ENCODE measurements around the gene SLC23A2.
"Not testable (repeated sequence)": the region's sequence is repeated elsewhere in the genome, so short reads cannot be mapped to it uniquely, and the experiment has no call there.

The SLC23A2 gene

GRCh38 chr20:4850960-4851359, 150.3 kb downstream of the SLC23A2 start:
- in situ Hi-C loops (cut with HindIII; ENCODE audit: low sequenced_read_pairs), result no loop called here
- TF ChIP-seq CTCF (IDR thresholded peaks at IDR 0.05; ENCODE audit: low read depth, low read length), result no peak
- DNase-seq (ENCODE audit: low read depth, low spot score), result no peak
- no peak overlapping the region for H3K4me3 ChIP-seq (ENCODE audit: low read depth, low read length)

- H3K4me3 ChIP-seq (ENCODE audit: low read depth, low read length); DNase-seq (ENCODE audit: low read depth, low spot score); in situ Hi-C loops (cut with HindIII; ENCODE audit: low sequenced_read_pairs): not testable (repeated sequence)
Observed at GRCh38 chr20:4848829-4849228, 152.5 kb downstream of the SLC23A2 start.

- H3K4me3 ChIP-seq (ENCODE audit: low read depth, low read length), result no peak overlapping the region
- TF ChIP-seq CTCF (IDR thresholded peaks at IDR 0.05; ENCODE audit: low read depth, low read length), result no peak
- no peak for DNase-seq (ENCODE audit: low read depth, low spot score)
- in situ Hi-C loops (cut with HindIII; ENCODE audit: low sequenced_read_pairs), result no loop called here
Observed at GRCh38 chr20:4848041-4848440, 153.3 kb downstream of the SLC23A2 start.

GRCh38 chr20:4846821-4847220, 154.5 kb downstream of the SLC23A2 start:
- in situ Hi-C loops (cut with HindIII; ENCODE audit: low sequenced_read_pairs), result no loop called here
- no peak for DNase-seq (ENCODE audit: low read depth, low spot score)
- TF ChIP-seq CTCF (IDR thresholded peaks at IDR 0.05; ENCODE audit: low read depth, low read length), result no peak
- no peak overlapping the region for H3K4me3 ChIP-seq (ENCODE audit: low read depth, low read length)

DNA sequence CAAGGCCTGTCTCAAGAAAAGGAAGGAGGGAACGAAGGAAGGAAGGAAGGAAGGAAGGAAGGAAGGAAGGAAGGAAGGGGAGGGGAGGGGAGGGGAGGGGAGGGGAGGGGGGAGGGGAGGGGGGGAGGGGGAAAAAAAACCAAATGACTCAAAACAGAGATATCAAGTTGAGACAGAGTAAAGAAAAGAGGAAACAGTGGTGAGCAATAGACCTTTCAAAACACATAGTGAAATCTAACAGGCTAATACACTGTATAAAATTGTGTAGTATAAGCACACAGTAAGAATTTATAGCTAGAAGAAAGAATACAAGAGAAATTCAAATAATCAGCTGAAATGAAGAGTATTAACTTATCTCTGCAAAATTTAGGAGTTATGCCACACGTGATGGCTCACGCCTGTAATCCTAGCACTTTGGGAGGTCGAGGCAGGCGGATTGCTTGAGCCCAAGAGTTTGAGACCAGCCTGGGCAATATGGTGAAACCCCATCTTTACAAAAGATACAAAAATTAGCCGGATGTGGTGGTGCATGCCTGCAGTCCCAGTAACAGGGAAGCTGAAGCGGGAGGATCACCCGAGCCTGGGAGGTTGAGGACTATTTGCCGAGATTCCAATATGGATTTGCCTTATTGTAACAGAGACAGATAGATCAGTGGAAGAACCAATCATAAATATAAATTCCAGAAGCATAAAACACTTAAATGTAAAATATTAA, 156.4 kb downstream of the SLC23A2 start:
- no peak overlapping the region for H3K4me3 ChIP-seq (ENCODE audit: low read depth, low read length)
- no peak for TF ChIP-seq CTCF (IDR thresholded peaks at IDR 0.05; ENCODE audit: low read depth, low read length)
- in situ Hi-C loops (cut with HindIII; ENCODE audit: low sequenced_read_pairs), result no loop called here
- no peak for DNase-seq (ENCODE audit: low read depth, low spot score)

DNA sequence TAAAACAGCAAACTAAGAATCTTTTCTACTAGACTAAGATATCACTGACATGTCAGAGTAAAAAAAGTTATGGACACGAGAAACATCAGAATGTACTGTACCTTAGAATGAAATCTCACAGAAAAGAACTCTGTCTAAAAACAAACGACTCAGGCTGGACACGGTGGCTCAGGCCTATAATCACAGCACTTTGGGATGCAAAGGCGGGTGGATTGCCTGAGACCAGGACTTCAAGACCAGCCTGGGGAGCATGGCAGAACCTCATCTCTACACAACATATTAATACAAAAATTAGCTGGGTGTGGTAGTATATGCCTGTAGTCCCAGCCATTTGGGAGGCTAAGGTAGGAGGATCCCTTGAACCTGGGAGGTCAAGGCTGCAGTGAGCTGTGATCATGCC, 157.0 kb downstream of the SLC23A2 start:
- no peak for TF ChIP-seq CTCF (IDR thresholded peaks at IDR 0.05; ENCODE audit: low read depth, low read length)
- no peak for DNase-seq (ENCODE audit: low read depth, low spot score)
- H3K4me3 ChIP-seq (ENCODE audit: low read depth, low read length), result no peak overlapping the region
- in situ Hi-C loops (cut with HindIII; ENCODE audit: low sequenced_read_pairs), result no loop called here

- in situ Hi-C loops (cut with HindIII; ENCODE audit: low sequenced_read_pairs), result no loop called here
- no peak for DNase-seq (ENCODE audit: low read depth, low spot score)
- no peak for TF ChIP-seq CTCF (IDR thresholded peaks at IDR 0.05; ENCODE audit: low read depth, low read length)
- no peak overlapping the region for H3K4me3 ChIP-seq (ENCODE audit: low read depth, low read length)
Observed at GRCh38 chr20:4840801-4841200, 160.5 kb downstream of the SLC23A2 start.

Measured in astrocyte of the spinal cord (primary cell).